ENCODE results near the gene PIK3C2G.
"Not testable (repeated sequence)": the region's sequence is repeated elsewhere in the genome, so short reads cannot be mapped to it uniquely, and the experiment has no call there.

PIK3C2G gene

DNA sequence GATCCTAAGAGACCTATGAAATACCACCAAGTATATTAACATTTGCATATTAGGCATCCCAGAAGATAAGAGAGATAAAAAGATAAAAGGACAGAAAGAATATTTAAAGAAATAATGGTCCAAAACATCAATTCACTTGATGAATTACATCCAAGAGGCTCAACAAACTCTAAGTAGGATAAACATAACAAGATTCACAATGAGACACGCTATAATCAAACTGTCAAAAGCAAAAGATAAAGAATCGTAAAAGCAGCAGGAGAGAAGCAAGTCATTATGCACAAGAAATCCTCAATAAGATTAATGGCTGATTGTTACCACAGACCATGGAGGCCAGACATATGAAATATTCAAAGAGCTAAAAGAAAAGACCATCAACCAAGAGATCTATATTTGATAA lies 396.9 kb downstream of the PIK3C2G start:
- no peak for DNase-seq

DNA sequence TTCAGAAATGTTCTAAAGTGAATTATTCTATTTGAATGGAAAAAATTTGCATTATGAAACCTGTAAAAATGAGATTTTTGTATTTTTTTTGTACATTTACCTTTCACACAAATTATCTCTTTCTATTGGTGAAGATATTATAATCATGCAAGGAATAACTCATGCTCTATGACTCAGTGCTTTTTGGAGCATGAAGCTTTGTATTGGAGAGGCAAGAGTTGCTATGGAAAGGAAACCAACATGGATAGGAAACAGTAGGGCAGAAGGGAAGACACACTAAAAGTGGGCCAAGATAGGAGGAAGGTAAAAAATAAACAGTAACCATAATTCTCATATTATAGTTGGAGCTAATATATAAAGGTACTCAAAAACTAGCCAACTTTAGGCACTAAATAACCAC lies 397.5 kb downstream of the PIK3C2G start:
- DNase-seq: no peak

DNA sequence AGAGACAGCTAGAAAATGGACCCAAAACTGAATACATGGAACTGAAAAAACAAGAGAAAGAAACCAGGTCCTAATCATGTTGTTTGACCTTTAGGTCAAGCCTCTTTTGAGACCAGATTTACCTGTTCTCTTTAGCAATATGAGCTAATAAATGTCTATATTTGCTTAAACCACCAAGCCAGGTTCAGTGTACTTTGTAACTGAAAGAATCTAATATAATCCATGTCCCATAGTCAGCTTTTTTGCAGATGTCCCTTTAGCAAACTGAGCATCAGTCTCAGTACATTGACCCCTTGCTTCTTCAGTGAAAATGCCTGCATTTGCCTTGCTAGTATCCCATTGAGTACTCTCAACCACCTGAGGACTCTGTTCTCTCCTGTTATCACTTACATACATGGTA lies 414.8 kb downstream of the PIK3C2G start:
- DNase-seq: no peak

DNA sequence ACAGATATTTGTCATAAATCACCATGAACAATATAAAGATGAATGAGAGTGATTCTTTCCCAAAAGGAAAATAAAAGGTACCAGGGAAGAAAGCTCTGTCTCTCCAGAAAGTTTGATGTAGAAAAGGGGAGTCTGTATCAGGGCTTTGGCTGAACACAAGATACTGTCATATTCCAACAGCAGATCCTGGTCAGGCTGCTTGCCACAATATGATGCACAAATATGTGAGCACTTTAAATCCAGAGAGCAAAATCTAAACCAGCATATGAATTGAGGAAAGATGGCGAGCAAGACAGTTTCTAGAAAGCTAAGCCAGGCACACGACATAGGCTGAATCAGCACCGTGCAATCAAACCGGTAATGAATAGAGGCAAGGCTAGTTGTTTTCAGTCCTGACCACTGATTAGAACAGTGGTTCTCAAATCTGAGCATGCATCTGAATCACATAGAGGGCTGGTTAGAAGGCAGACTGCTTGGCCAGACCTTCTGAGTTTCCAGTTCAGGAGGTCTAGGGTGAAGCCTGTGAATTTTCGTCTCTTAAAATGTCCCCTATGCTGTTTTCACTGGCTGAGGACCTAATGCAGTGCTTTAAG lies 415.8 kb downstream of the PIK3C2G start:
- no peak for DNase-seq

DNA sequence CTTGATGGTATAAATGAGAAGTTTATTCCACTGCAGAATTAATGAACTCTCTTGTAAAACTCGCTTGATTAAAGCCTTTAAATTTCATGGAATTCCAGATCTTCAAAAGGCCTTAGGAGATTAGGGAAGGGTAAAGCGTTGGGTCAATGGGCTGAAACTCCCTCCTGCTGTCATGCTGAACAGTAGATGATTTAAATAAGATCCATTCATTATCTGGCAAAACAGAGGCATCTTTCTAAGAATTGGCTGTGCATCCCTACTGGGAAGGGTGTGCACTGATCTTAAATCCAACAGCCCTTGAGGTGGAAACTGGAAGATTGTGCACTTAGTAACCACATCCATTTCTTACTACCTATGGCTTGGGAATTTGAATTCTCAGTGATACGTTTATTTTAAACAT lies 420.5 kb downstream of the PIK3C2G start:
- DNase-seq: no peak

DNA sequence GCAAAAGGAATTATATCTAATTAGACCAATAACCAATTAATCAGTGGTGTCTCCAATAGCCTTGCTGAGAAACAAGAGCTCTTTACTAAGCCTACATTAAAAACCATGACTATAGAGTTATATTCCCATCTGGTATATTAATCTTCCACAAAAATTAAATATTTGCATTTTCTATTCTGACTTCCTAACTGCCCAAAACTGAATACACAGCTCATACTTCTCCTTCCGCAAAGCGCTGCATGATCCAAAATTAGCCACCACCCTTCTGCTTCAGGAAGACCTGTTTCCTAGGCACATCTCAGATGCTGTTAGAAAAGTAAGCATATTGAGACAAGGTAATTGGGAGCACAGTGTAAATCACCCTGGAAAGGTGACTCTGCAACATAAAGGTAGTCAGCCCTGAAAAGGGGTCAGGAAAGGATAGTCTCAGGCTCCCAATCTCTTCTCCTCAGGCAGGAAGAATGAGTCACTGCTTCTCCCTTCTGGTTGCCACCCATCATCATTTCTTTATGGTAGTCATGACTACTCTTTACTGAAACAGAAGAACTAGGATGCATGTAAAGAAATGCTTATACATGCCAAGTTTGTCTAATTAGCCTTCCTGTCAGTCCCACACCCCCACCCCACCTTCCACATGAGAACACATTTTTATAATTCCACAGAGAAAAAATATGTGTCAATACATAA lies 422.2 kb downstream of the PIK3C2G start:
- no peak for DNase-seq

DNA sequence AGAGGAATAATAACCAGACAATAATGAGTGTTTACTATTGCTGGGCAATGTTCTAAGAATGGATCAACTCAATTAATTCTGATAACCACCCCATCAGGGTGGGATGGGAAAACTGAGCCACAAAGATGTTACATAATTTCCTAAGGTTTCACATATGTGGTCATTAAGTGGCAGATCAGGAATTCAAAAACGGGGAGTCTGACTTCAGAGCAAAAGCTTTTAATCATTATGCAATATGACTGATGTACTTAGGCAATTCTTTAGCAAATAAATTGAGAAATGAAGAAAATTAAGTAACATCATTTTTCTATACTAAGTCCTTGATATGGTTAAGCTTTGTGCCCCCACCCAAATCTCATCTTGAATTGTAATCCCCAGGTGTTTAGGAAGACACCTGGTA lies 423.1 kb downstream of the PIK3C2G start:
- no peak for DNase-seq

DNA sequence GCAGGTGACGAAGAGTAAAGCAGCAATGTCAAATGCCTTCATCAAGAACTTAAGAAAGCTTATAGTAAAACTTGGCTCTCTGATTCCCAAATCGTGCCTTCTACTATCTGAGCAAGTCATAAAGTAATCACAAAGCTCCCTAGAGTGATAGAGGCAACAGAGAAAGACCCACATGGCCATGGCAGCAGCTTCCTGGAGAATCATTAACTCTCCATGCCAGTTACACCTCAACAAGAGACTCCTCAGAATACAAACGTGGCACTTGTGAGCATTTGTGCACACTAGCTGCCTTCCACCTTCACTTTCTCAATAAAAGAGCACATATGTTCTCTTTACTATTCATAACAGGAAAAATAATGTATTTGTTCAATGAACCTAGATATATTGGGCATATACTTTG lies 428.5 kb downstream of the PIK3C2G start:
- no peak for DNase-seq

DNA sequence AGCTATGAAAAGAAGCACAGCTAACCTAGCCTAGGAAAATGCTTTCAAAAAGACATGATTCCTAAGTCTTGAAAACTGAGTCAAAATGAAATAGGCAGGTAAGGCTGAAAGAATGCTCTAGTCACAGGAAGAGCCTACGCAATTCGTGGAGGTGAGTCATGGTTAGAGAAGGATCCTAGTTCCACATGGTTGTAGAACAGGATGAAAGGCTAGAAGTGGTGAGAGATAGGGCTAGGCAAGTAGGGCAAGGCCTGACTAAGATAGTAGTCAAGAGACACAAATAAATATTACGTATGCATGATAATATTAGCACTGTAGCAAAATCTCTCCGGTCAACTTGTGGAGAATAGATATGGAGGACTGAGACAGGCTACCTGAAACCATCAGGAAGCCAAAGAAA lies 429.3 kb downstream of the PIK3C2G start:
- DNase-seq: no peak

DNA sequence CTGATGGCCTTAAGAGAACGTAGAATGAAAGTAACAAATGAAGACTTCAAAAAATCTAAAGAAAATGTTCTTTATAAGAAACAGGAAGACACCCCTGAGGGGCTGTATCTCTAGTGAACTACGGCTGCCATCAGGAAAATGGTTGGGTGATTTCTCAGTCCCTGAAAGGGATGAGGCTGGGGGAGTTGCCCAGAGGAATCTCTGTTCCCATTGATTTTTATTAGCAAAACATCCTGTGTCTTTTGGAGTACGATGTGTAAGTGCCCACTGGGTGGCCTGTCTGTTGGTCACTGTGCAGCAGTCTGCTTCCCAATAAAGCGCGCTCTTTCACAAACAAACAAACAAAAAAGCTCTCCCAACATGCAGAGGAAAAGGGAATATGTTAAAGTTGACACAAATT lies 432.7 kb downstream of the PIK3C2G start:
- DNase-seq: not testable (repeated sequence)

DNA sequence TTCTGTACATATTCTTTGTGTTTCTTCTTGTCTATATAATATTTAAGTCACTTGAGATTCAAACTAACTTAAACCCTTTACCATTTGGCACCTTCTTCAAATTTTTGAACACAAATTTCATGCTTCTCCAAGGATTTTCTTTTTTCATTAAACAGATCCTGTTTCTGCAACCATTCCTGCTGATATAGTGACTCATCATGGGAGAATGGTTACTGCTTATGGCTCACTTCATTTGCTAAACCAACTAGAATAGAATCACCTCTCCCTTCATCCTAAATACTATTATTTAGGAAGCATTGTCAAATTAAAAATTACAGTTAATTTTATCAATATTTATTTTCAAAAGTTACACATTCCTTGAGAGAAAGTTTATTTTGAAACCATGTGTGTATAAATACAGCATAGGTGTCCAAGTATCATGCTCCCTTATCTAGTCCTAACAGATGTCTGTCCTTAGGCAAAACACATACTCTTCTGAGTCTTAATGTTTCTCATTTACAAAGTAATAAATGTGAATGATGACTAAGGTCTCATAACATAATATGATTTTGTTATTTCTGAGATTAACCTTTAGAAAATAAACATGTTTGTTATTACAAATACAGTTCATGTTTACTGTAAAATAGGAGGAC lies 435.8 kb downstream of the PIK3C2G start:
- DNase-seq: no peak
